Body of pancreas (tissue), 4 donors: Measurements from ENCODE around the gene ASPRV1.

Experiments
- CTCF ChIP-seq, 7 experiments: fragments of 450-650 bp in 4 of 7; fragments of 200-600 bp in 3 of 7; sonication (generic) in 3 of 7; IDR thresholded peaks; one replicate each; pipeline ENCODE4 v1.5.1; 2016 to 2019; ENCODE audit warnings: antibody characterized with exemption in 7 of 7
- POLR2A ChIP-seq, 3 donors: fragments of 450-650 bp; IDR thresholded peaks; one replicate each; pipeline ENCODE4 v1.6.1; 2016; ENCODE audit warnings: antibody characterized with exemption in 3 of 3, mild to moderate bottlenecking in 2 of 3

- TF ChIP-seq CTCF (IDR thresholded peaks at IDR 0.05) = no peak
- no peak for TF ChIP-seq POLR2A (IDR thresholded peaks at IDR 0.05)
Measured at GRCh38 chr2:69918401-69918800, 43.0 kb downstream of the ASPRV1 start.
